Endothelial cell (in vitro differentiated cells): Measurements from ENCODE around the gene GPR157. TPM values are rescaled to one million over a fixed set of nuclear protein-coding genes. Genes with fewer than 3 reads are reported as not detected.

Source experiments
- DNase-seq: peaks from one replicate; pipeline ENCODE4 v3.0.0; 2021; ENCODE audit warnings: low spot score
- H3K27ac Mint-ChIP-seq: one replicate; pipeline ENCODE4 v1.8.0; 2021; ENCODE audit warnings: mixed read lengths, inconsistent platforms; ENCODE audit not compliant: unreplicated experiment
- H3K27me3 Mint-ChIP-seq: one replicate; pipeline ENCODE4 v1.8.0; 2021; ENCODE audit warnings: mild to moderate bottlenecking, moderate library complexity, mixed read lengths, inconsistent platforms; ENCODE audit not compliant: unreplicated experiment
- H3K36me3 Mint-ChIP-seq: one replicate; pipeline ENCODE4 v1.8.0; 2021; ENCODE audit warnings: mild to moderate bottlenecking, low read depth, mixed read lengths, inconsistent platforms; ENCODE audit not compliant: unreplicated experiment
- H3K4me1 Mint-ChIP-seq: one replicate; pipeline ENCODE4 v1.8.0; 2021; ENCODE audit warnings: mild to moderate bottlenecking, mixed read lengths, inconsistent platforms; ENCODE audit not compliant: unreplicated experiment
- H3K4me3 Mint-ChIP-seq: one replicate; pipeline ENCODE4 v1.8.0; 2021; ENCODE audit warnings: mild to moderate bottlenecking, mixed read lengths, inconsistent platforms; ENCODE audit not compliant: unreplicated experiment
- H3K9me3 Mint-ChIP-seq: one replicate; pipeline ENCODE4 v1.8.0; 2021; ENCODE audit warnings: mixed read lengths, inconsistent platforms; ENCODE audit not compliant: unreplicated experiment
- CTCF ChIP-seq: fragments of 200-600 bp; sonication (generic); IDR thresholded peaks from one replicate; pipeline ENCODE4 v1.5.0; 2021; ENCODE audit warnings: antibody characterized with exemption; ENCODE audit not compliant: unreplicated experiment
- total RNA-seq: library from RNA; stranded (reverse); fragmentation: NEBNext Ultra II Directional; extraction: Animal tissue kit (Norgen Biotek cat#: 25700); gene quantifications from one replicate; pipeline ENCODE4 v1.2.1, GENCODE V29; 2021; ENCODE audit not compliant: unreplicated experiment

The GPR157 gene
- total RNA-seq, 1 donor from 2014 or later = 2.8 TPM

- no peak overlapping the region for H3K27ac Mint-ChIP-seq
- TF ChIP-seq CTCF = no peak
- H3K9me3 Mint-ChIP-seq = no peaks in the 10 kb centered on the region
- no peak for DNase-seq
- peaks cover 5% of the 10 kb centered on the region for H3K27me3 Mint-ChIP-seq
- H3K36me3 Mint-ChIP-seq = peaks cover 6% of the 10 kb centered on the region
- no peak overlapping the region for H3K4me3 Mint-ChIP-seq
- H3K4me1 Mint-ChIP-seq = peaks cover 7% of the 10 kb centered on the region
These were observed 37.7 kb upstream of the GPR157 start for GRCh38 chr1:9166289-9167235.

- H3K27me3 Mint-ChIP-seq = peaks cover 1% of the 10 kb centered on the region
- peaks cover 7% of the 10 kb centered on the region for H3K36me3 Mint-ChIP-seq
- peaks cover 7% of the 10 kb centered on the region for H3K4me1 Mint-ChIP-seq
- no peak for DNase-seq
- H3K4me3 Mint-ChIP-seq = no peak overlapping the region
- no peak overlapping the region for H3K27ac Mint-ChIP-seq
- no peaks in the 10 kb centered on the region for H3K9me3 Mint-ChIP-seq
- no peak for TF ChIP-seq CTCF
These were observed 36.5 kb upstream of the GPR157 start for GRCh38 chr1:9165396-9165795.

GRCh38 chr1:9164919-9165318 is 36.0 kb upstream of the GPR157 start:
- Mint-ChIP-seq H3K36me3 (peaks cover 6% of the 10 kb centered on the region), H3K9me3 (no peaks in the 10 kb centered on the region), H3K27ac (no peak overlapping the region), H3K4me3 (no peak overlapping the region), H3K4me1 (peaks cover 6% of the 10 kb centered on the region), H3K27me3 (peaks cover 1% of the 10 kb centered on the region)
- TF ChIP-seq CTCF = no peak
- no peak for DNase-seq

- Mint-ChIP-seq H3K9me3 (no peaks in the 10 kb centered on the region), H3K27ac (no peak overlapping the region), H3K27me3 (peaks cover 1% of the 10 kb centered on the region), H3K36me3 (peaks cover 4% of the 10 kb centered on the region), H3K4me1 (peaks cover 4% of the 10 kb centered on the region), H3K4me3 (no peak overlapping the region)
- no peak for TF ChIP-seq CTCF
- no peak for DNase-seq
These were observed 35.6 kb upstream of the GPR157 start for GRCh38 chr1:9164532-9164900.

GRCh38 chr1:9161963-9162362 is 33.1 kb upstream of the GPR157 start:
- Mint-ChIP-seq H3K9me3 (no peaks in the 10 kb centered on the region), H3K36me3 (peaks cover 4% of the 10 kb centered on the region), H3K27me3 (peaks cover 1% of the 10 kb centered on the region), H3K4me1 (no peaks in the 10 kb centered on the region), H3K27ac (no peak overlapping the region), H3K4me3 (no peak overlapping the region)
- TF ChIP-seq CTCF = no peak
- DNase-seq = no peak
